Measurements from ENCODE around the gene INSM2.

DNA sequence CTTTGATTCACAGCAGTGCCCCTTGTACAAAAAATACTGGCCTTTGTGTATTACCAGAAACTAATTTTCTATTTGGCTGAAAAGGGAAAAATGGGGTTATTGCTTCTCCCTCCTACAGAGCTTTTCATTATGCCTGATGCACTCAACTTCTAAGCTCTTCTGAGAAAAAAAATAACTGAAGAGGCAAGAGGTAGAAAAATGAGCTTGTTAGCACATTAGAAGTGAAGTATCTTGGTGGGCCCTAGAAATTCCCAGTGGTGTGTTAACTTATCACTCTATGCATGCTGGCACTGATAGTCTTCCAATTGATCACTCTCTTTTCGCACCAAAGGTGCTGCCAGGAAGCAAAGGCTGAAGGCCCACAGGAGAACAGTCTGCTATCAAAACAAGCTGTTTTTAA is 17.1 kb downstream of the INSM2 start:
- TF ChIP-seq POLR2A (IDR thresholded peaks at IDR 0.05; ENCODE audit: low read depth, low read length) (no peak), RAD21 (IDR thresholded peaks at IDR 0.05; ENCODE audit: low read length) (no peak), RCOR1 (IDR thresholded peaks at IDR 0.05; ENCODE audit: insufficient replicate concordance, low read length) (no peak), CHD1 (IDR thresholded peaks at IDR 0.05; ENCODE audit: low read depth, low read length) (no peak), MXI1 (IDR thresholded peaks at IDR 0.05; ENCODE audit: borderline replicate concordance, low read depth, low read length) (no peak)
- TF ChIP-seq, protein P1, sequence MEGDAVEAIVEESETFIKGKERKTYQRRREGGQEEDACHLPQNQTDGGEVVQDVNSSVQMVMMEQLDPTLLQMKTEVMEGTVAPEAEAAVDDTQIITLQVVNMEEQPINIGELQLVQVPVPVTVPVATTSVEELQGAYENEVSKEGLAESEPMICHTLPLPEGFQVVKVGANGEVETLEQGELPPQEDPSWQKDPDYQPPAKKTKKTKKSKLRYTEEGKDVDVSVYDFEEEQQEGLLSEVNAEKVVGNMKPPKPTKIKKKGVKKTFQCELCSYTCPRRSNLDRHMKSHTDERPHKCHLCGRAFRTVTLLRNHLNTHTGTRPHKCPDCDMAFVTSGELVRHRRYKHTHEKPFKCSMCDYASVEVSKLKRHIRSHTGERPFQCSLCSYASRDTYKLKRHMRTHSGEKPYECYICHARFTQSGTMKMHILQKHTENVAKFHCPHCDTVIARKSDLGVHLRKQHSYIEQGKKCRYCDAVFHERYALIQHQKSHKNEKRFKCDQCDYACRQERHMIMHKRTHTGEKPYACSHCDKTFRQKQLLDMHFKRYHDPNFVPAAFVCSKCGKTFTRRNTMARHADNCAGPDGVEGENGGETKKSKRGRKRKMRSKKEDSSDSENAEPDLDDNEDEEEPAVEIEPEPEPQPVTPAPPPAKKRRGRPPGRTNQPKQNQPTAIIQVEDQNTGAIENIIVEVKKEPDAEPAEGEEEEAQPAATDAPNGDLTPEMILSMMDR (conservative IDR thresholded peaks at IDR 0.05; ENCODE audit: low read depth, low read length) = no peak
- TF ChIP-seq, protein P2, sequence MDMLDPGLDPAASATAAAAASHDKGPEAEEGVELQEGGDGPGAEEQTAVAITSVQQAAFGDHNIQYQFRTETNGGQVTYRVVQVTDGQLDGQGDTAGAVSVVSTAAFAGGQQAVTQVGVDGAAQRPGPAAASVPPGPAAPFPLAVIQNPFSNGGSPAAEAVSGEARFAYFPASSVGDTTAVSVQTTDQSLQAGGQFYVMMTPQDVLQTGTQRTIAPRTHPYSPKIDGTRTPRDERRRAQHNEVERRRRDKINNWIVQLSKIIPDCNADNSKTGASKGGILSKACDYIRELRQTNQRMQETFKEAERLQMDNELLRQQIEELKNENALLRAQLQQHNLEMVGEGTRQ (IDR thresholded peaks at IDR 0.05; ENCODE audit: low read depth, low read length) = no peak
